ENCODE measurements around the gene TNPO2. TPM values are rescaled to one million over a fixed set of nuclear protein-coding genes. Genes with fewer than 3 reads are reported as not detected.

Gene TNPO2
- total RNA-seq, 2 donors from 2014 or later = 79.0 to 88.9 TPM

- ATAC-seq (ENCODE audit: insufficient number of reproducible peaks, low FRiP score, low read depth) = no peak
- H3K27ac ChIP-seq = peak overlapping the region; percentile 90 to 100
- no peak for DNase-seq (ENCODE audit: low spot score)
- peaks cover 19% of the 10 kb centered on the region for H3K36me3 ChIP-seq
- peaks cover 25 to 43% of the 10 kb centered on the region in 2 donors for H3K4me1 ChIP-seq (ENCODE audit: control insufficient read depth in 1 of 2, low read depth in 2 of 2)
- TF ChIP-seq, protein P1, sequence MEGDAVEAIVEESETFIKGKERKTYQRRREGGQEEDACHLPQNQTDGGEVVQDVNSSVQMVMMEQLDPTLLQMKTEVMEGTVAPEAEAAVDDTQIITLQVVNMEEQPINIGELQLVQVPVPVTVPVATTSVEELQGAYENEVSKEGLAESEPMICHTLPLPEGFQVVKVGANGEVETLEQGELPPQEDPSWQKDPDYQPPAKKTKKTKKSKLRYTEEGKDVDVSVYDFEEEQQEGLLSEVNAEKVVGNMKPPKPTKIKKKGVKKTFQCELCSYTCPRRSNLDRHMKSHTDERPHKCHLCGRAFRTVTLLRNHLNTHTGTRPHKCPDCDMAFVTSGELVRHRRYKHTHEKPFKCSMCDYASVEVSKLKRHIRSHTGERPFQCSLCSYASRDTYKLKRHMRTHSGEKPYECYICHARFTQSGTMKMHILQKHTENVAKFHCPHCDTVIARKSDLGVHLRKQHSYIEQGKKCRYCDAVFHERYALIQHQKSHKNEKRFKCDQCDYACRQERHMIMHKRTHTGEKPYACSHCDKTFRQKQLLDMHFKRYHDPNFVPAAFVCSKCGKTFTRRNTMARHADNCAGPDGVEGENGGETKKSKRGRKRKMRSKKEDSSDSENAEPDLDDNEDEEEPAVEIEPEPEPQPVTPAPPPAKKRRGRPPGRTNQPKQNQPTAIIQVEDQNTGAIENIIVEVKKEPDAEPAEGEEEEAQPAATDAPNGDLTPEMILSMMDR (IDR thresholded peaks at IDR 0.05) = no peak
- no peaks in the 10 kb centered on the region for H3K27me3 ChIP-seq (replicated peaks; ENCODE audit: insufficient read depth)
- peak overlapping the region; percentile 84 for H3K4me3 ChIP-seq
- no peaks in the 10 kb centered on the region for H3K9me3 ChIP-seq
Observed at GRCh38 chr19:12670159-12670928, 53.4 kb downstream of the TNPO2 start.

DNA sequence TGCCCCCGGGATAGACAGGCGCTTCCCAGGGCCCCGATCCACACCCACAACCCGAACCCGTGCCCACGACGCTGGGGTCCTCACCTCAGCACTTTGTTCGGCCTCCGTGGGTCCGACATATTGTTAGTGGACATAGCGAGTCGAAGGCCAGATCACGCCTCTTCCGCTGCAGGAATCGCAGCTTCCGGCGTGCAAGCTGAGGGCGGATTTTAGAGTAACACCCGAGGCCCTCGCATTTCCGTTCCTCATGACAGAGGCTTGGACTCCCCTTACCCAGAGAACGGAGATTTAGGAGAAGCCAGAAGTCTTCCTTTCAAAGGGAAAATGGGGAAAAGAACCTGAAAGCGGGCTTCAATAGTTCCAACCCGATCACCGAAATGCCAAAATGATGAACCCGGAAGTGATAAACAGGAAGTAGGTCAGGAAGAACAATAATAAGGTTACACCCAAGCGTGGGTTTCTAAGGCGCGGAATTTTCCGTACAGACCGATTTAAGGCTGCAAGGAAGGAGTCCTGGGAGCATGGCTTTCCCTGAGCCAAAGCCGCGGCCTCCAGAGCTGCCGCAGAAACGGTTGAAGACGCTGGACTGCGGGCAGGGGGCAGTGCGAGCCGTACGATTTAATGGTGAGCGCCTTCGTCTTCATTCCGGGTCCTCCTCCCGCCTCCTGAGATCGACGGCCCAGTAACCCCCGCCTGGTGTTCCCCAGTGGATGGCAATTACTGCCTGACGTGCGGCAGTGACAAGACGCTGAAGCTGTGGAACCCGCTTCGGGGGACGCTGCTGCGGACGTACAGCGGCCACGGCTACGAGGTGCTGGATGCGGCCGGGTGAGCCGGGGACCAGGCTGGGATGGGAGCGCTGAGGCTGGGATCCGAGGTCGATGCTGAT lies 54.2 kb downstream of the TNPO2 start:
- Histone ChIP-seq H3K27ac (peak overlapping the region; percentile 90 to 100), H3K9me3 (no peaks in the 10 kb centered on the region), H3K27me3 (replicated peaks; ENCODE audit: insufficient read depth) (no peaks in the 10 kb centered on the region), H3K36me3 (peaks cover 10% of the 10 kb centered on the region), H3K4me3 (peak overlapping the region; percentile 84), H3K4me1 (ENCODE audit: control insufficient read depth in 1 of 2, low read depth in 2 of 2) (peaks cover 25 to 43% of the 10 kb centered on the region in 2 donors)
- TF ChIP-seq, protein P1 (IDR thresholded peaks at IDR 0.05) = no peak
- DNase-seq (ENCODE audit: low spot score) = no peak
- no peak for ATAC-seq (ENCODE audit: insufficient number of reproducible peaks, low FRiP score, low read depth)

DNA sequence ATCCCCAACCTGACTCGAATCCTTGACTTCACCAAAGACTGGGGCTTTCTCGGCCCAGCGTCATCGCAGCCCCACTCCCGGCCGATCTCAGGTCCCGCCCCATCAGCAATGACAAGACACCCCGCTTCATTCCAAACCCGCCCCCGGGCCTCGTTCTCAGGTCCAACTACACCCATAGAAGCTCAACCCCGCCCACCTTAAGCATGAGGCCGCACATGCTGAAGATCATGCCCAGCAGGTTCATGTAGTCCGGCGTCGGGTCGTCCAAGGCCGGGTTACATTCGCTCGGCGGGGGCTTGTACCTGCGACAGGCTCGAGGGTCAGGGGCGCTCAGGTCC lies 54.8 kb downstream of the TNPO2 start:
- no peaks in the 10 kb centered on the region for H3K27me3 ChIP-seq (replicated peaks; ENCODE audit: insufficient read depth)
- H3K36me3 ChIP-seq = peaks cover 4% of the 10 kb centered on the region
- H3K4me1 ChIP-seq (ENCODE audit: control insufficient read depth in 1 of 2, low read depth in 2 of 2) = peaks cover 25 to 43% of the 10 kb centered on the region in 2 donors
- ATAC-seq (ENCODE audit: insufficient number of reproducible peaks, low FRiP score, low read depth) = no peak
- DNase-seq (ENCODE audit: low spot score) = no peak
- H3K27ac ChIP-seq = peak overlapping the region; percentile 90 to 100
- peak overlapping the region; percentile 84 for H3K4me3 ChIP-seq
- no peaks in the 10 kb centered on the region for H3K9me3 ChIP-seq
- TF ChIP-seq, protein P1 (IDR thresholded peaks at IDR 0.05) = no peak

GRCh38 chr19:12668346-12668745 lies 55.4 kb downstream of the TNPO2 start:
- Histone ChIP-seq H3K27me3 (replicated peaks; ENCODE audit: insufficient read depth) (no peaks in the 10 kb centered on the region), H3K27ac (peak overlapping the region in 1 of 2 donors; percentile 100), H3K9me3 (no peaks in the 10 kb centered on the region), H3K36me3 (peaks cover 9% of the 10 kb centered on the region), H3K4me3 (peak overlapping the region; percentile 84), H3K4me1 (ENCODE audit: control insufficient read depth in 1 of 2, low read depth in 2 of 2) (peaks cover 25 to 43% of the 10 kb centered on the region in 2 donors)
- ATAC-seq (ENCODE audit: insufficient number of reproducible peaks, low FRiP score, low read depth) = no peak
- DNase-seq (ENCODE audit: low spot score) = no peak
- TF ChIP-seq, protein P1 (IDR thresholded peaks at IDR 0.05) = no peak

DNA sequence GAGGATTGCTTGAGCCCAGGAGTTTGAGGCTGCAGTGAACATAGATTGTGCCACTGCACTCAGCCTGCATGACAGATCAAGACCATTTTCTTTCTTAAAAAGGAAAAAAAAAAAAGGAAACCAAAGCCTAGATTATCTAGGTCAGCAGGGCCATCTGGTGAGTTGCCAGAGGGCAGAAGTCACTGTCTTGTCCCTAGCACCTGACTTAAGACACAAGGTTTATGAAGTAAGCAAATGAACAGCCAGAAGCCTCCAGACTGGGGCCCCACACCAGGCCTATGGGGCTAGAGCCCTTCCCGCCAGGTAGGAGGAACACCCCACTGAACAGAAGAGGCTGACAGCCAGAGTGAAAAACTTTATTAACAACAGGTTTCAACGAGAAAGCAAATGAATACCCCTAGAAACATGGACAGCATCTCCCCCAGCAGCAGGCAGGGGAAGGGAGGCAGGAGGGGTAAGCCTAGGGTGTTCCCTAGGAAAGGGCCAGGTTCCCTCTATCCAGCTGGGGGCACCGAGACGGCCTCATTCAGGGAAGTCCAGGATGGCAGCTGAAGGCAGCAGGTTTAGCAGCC lies 55.9 kb downstream of the TNPO2 start:
- Histone ChIP-seq H3K36me3 (peaks cover 7% of the 10 kb centered on the region), H3K27me3 (replicated peaks; ENCODE audit: insufficient read depth) (no peaks in the 10 kb centered on the region), H3K9me3 (no peaks in the 10 kb centered on the region), H3K4me1 (ENCODE audit: control insufficient read depth in 1 of 2, low read depth in 2 of 2) (peaks cover 25 to 43% of the 10 kb centered on the region in 2 donors), H3K27ac (no peak overlapping the region), H3K4me3 (peak overlapping the region; percentile 84)
- TF ChIP-seq, protein P1 (IDR thresholded peaks at IDR 0.05) = no peak
- ATAC-seq (ENCODE audit: insufficient number of reproducible peaks, low FRiP score, low read depth) = no peak
- no peak for DNase-seq (ENCODE audit: low spot score)
